ENCODE data around the gene BNIP1. TPM values are rescaled to one million over a fixed set of nuclear protein-coding genes. Genes with fewer than 3 reads are reported as not detected.

Gene BNIP1
- polyA plus RNA-seq, 10 donors, result 10.9 to 13.2 (median 12.4) TPM

DNA sequence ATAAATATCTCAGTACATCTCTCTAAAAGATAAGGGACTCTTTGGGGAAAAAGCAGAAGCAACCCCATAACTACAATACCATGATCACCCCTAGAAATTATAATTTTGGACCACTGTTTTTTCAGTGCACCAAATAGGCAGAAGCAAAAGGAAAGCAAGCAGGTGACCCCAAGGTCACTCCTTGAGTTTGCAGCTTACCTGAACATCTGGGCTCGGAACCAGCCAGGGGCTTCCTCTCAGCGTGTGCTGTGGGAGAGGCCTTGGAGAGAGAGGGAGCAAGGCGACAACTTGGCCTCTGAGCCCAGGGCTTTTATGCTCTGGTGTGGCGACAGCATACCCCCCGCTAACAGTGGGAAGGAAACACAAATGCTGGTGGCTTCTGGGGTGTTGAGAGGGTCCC, 16.8 kb downstream of the BNIP1 start:
- no peak for DNase-seq

DNA sequence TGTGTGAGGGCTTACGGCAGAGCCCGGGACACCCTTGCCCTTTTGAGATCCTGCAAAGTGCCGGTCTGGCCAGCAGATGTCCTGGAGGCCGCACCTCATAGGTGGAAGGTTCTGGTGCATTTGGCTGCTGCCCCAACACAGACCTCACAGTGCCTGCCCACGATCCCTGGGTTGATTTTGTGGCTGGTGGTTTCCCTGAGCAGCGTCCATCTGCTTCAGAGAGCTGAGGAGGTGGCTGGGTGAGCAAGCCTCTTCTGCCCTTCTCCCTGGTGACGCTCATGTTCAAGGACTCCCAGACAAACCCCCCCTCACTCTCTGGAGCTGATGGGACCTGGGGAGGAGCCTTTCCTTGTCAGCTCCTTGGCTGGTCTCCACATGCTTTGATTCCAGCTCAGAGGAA, 18.9 kb downstream of the BNIP1 start:
- no peak for DNase-seq

DNA sequence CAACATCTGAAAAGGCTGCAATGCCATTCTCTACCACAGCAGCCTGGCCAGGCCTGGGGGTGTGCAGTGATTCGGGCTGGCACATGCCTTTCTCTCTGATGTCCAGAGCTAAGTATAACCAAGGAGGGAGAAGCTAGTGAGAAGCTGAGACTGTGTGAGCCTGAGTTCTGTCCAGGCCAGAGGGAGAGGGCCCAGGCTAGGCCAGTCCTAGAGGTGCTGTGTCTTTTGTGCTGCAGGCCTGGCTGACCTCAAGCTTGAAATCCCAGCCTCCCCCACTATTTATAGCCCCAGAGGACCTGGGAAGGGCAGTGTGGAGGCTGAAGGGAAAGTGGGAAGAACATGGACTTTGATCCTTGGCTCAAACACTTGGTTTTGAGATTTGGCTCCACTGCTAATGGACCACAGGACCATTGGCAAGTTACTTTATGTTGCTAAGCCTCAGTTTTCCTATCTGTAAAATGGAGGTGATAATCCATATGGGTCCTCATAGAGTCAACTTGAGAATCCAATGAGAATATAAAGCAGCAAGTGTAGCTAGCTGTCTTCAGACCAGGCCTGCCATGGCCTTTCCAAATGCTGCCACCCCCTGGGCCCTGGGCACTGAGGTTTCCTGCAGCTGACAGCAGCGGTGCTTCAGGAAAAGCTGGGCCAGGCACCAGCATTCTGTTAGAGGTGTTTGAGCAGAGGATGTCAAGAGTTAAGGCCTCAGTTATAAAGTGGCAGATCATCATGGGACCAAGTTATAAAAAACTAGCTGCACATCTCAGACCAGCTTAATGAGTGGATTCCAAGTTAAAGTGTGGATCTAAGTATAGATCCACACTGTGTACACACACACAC, 21.1 kb downstream of the BNIP1 start:
- no peak for DNase-seq

DNA sequence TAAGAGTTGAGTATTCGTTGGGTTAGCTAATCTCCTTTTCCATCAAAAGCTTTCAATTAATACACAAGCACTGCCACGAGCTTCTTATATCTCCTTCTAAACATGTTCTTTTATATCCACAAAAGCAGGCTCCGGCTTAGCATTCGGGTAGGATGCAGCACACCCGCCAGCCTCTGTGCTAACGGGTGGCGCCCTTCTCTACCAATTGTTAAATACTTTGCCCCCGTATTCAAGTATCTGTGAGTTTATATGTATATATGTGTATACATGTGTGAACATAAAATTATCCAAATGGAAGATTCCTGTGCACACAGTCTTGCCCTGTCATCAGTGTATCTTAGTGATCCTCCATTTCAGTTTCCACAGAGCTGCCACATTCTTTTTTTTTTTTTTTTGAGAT, 27.8 kb downstream of the BNIP1 start:
- no peak for DNase-seq

DNA sequence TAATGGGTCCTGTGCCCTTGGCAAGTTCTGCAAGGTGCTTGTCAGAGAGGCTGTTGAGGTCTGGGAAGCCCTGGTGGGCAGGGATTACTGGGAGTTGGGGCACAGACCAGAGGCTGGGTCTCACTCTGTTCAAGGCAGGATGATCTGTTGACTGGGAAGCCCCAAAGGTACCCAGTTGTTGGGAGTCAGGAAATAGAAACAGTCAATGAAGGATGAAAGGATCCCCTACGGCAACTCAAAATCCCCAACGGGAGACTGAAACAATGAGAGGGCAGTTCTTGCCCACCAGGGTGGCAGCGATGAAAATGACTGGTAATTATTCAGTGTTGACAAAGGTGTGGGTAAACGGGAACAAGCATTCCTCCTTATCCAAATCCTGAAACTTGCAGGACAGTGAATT, 31.2 kb downstream of the BNIP1 start:
- no peak for DNase-seq

DNA sequence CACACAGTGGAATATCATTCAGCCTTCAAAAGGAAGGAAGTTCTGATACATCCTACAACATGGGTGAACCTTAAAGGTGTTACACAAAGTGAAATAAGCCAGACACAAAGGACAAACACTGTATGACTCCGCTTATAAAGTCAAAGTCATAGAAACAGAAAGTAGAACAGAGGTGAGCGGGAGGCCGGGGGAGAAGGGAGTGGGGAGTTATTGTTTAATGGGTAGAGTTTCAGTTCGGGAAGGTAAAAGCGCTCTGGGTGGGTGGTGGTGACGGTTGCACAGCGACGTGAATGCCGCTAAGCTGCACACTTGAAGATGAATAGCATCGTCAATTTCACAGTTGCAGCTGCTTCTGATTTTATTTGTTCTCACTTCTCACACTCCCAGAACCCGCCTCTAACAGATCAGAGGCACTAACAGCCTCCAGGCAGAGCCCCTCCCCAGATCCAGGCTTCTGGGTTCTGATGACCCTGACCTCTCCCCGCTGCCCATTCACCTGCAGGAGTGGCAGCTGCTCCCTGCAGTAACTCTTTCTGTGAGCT, 34.1 kb downstream of the BNIP1 start:
- DNase-seq, result no peak

DNA sequence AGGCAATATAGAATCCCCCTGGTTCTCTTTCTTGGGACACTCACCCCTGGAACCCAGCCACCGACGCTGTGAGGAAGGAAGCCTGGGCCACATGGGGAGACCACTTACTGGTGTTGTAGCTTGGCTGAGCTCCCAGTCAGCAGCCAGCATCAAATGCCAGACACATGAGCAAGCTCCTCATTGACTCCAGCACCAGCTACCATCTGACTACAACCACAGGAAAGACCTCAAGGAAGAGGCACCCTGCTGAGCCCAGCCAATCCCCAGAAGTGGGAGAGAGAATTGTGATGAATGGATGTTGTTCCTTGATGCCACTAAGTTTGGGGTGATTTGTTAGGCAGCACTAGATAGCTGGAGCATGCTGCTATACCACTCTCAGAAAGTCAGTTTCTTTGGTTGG, 36.0 kb downstream of the BNIP1 start:
- no peak for DNase-seq

DNA sequence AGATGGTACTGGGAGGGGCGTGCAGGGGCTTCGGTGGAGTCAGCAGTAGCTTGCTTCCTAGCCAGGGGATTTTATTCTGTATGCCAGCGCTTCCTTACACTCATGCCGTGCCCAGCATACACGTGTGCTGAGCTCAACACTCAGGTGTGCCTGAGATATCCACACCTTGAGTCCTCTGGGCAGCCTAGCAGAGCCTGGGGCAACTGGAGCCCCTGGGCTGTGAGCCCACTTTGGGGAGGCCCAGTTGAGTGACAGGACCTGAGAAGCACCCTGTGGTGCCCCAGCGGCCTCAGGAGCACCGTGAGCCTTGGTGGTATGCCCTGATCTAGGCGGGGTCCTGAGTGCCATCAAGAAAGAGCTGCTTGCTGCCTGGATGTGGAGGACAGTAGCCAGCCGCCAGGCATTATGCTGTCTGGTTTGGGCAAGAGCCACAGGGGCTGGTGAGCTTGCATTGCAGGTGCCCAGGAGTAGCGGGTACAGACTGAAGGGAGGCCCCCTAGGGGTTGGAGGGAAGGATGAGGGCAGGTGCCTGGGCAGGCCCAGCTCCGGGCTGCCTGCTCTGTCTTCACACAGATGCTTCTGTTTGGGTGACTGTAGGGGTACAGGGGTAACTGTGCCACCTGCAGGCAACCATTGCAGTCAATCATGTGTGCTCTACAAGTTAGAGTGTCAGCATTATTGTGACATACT, 42.9 kb downstream of the BNIP1 start:
- DNase-seq, result no peak

DNA sequence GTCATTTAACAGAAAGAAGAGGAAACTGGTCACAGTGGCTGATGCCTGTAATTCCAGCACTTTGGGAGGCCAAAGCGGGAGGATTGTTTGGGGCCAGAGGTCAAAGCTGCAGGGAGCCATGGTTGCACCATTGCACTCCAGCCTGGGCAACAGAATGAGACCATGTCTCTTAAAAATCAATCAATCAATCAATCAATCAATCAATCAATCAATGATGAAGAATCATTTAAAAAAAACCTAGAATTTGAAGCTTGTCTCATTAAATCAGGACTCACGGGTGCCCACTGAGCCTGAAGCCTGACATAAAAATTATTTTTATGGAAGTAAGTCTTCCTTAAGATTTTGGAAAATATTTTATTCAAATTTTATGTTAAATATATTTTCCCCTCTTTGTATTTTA, 43.9 kb downstream of the BNIP1 start:
- no peak for DNase-seq

DNA sequence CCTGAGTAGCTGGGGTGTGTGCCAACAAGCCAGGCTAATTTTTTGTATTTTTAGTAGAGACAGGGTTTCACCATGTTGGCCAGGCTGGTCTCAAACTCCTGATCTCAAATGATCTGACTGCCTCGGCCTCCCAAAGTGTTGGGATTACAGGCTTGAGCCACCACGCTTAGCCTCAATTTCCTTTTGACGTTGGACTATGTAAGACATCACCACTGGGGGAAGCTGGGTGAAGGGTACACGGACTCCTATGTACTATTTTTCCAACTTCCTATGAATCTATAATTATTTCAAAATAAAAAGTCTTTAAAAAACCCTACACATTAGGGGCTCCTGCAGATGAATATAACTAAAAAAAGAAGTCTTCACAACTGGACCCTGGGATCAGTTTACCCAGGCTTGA, 46.7 kb downstream of the BNIP1 start:
- no peak for DNase-seq

DNA sequence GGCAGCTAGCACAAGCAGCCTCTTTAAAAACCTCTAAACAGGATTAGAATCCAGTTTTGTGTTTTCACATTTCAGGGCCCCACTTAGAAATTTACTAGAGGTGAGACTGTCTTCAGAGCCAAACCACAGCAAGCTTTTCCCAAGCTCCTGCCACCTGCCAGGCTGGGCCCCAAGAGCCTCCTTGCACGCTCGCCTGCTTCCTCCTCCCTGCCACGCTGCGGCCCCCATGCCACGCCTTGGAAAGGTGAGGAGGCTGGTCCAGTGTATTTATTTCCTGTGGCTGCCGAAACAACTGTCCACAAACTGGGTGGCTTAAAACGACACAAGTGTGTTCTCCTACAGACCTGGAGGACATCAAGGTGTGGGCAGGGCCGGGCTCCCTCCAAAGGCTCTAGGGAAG, 47.2 kb downstream of the BNIP1 start:
- DNase-seq, result no peak

DNA sequence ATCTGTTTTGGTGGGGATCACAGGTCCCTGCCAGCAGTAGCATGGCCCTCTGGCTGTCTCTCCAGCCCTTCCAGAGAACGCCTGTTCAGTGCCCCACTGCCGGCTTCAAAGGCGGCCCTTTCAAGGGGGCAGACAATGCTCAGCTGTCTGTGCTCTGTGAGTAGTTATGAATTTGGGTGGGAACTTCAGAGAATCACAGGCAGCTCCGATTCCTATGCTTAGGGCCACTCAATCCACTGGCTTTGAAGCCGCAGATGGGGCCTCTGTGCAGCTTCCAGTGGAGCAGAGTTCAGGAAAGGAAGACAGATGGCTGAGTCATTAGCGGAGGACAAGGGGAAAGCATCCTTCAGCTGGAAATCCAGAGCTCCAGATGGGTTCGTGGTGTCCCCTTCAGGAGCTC, 48.2 kb downstream of the BNIP1 start:
- DNase-seq, result no peak

DNA sequence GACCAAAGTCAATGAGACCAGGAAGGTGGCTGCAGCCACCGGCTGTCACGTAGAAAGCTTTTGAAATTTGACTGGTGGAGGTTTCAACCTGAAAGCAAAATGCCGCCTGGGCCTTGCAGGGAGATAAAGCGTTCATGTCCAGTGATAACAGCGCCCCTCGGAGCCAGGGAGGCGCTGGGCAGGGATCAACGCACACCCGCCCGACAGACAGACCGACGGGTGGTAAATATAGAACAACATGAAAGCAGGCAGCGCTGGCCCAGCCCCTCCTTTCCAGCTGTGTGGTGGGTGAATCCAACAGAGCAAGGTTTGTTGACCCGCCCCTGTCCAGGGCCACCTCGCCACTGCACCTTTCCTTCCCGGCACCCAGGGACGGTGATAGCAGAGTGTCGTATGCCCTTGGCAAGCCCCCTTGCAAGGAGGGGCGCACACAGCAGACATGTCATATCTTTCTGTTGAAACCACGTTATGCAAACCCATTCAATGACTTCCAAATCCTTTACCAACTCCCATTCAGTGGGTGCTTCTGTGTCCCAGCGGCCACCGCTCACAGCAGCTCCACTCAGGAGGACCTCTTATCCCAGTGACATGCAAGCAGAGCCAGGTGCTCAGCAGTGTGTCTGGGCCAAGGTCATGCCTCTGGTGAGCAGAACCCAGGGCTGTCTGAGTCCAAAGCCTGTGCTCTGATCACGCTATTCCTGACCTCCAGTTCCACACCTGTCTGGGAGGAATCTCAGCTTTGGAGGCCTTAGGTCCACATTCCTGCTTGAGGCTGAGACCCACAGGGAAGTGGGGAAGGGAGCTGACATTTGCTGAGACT, 52.0 kb downstream of the BNIP1 start:
- DNase-seq, result no peak

DNA sequence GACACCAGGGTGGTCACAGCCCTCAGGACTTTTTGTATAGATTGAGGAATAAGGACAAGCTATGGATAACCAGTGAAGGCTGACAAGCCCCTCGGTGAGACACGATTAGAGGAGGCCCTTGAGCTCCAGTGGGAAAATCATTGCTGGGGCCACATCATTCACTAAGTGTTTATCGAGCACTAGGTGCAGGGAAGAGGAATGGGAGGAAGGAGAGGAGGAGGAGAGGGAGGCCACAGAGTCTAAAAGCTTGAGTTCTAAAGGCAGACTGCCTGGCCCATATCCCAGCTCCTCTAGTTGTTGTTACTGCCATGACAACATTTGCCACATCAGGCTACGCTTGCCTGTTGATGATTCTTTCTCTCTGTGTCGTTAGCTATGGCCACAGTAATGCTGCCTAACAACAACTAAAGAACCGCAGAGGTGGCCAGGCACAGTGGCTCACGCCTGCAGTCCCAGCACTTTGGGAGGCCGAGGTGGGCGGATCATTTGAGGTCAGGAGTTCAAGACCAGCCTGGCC, 53.1 kb downstream of the BNIP1 start:
- no peak for DNase-seq

DNA sequence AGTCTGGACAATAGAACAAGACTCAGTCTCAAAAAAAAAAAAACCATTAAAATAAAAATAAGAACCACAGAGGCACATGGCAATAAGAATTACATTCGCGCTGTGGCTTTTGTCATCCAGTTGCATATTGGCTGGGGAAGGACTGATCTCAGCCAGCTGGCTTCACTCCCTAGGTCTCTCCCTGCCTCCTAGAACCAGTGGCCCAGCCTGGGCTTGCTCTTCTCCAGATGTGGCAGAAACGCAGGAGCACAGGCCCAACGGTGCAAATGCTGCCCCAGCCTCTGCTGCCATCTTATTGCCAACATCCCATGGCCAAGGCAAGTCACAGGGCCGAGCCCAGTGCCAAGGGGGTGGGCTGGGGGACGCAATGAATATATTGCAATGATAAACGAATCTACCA, 53.7 kb downstream of the BNIP1 start:
- DNase-seq, result peak in 1 of 3 donors; percentile 2

DNA sequence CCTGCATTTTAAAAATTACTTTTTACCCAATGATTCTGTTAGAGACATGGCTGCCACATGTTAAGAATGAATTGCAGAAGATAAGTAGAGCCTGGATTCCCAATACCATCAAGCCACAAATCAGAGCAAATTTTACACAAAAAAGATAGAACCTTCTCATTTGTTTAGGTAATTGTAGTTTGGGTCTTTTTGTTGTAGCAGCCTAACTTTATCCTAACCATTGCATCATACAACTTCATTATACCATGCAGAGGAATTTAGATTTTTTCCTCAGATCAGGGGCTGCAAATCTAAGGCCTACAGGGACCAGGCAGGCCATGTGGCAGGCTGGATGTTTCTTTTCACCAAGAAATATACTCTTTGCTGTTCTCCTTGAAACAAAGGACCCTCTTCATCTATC, 56.0 kb downstream of the BNIP1 start:
- DNase-seq, result no peak

DNA sequence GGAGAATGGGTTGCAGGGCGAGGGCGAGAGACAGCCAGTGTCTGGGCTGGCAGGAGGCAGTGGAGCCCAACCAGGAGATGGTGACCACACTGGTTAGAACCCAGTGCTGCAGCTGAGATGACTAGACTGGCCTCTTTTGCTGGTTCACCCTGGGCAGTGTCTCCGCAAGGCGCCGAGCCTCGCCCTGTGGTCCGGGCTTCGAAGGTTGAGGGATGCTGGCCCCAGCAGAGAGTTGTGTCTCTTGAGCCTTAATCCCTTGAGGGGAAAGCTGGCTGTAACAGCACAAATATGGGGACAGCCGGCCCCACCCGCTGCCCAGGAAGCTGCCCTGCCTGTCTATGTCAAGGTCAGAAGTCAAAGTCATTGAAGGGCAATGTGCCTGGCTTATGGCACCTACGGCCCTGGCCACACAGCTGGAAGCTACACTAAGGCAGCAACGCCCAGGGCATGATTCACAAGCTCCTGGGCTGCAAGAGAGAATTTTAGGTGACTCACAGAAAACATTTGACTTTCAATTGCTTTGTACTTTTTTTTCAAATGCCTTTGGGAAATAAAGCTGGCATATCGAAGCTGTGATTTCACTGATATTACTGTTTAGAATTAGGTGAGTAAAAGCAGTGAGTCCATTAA, 57.4 kb downstream of the BNIP1 start:
- peak in 1 of 3 donors; percentile 16 for DNase-seq

DNA sequence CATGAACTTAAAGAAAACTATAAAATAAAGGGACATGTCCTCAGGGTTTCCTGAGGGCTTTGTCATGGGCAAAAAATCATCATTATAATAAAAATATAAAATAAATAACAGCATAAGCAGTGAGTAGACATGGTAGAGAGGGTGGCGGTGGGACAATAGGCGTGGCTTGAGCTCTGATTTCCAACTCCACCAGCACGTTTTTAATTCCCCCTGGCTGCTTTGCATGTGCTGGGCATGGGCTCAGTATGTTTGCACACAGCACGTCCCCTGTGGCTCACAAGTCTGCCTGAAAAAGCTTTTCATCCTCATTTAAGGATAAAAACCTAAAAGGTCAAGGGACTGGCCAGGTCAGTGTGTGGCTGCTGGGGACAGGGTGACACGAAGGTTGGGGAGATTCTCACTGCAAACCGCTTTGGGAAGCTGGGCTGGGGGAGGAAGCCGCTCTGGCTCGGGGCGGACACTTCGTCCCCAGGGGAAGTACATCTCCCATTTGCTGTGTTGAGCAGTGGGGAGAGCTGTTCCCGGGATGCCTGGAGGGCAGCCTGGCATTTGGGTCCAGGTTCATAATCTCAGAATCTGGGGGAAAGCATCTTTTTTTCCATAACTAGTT, 58.0 kb downstream of the BNIP1 start:
- DNase-seq, result no peak

DNA sequence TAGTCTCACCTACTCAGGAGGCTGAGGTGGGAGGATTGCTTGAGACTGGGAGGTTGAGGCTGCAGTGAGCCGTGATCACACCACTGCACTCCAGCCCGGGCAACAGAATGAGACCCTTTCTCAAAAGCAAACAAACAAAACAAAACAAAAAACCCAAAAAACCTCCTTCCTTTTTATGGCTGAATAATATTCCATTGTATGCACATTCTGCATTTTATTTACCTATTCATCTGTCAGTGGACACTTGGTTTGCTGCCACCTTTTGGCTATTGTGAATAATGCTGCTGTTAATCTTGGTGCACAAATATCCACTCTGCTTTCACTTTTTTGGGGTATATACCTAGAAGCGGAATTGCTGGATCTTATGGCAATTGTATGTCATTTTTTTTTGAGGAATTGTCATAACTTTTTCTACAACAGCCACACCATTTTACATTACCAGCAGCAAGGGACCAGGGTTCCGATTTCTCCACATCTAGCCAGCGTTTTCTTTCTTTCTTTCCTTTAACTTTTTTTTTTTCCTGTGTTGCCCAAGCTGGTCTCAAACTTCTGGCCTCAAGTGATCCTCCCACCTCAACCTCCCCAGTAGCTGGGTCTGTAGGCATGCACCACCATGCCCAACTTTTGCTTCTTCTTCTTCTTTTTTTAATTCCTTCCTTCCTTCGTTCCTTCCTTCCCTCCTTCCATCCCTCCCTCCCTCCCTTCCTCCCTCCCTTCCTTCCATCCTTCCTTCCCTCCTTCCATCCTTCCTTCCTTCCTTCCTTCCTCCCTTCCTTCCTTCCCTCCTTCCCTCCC, 60.1 kb downstream of the BNIP1 start:
- peak in 1 of 3 donors; percentile 3 for DNase-seq

DNA sequence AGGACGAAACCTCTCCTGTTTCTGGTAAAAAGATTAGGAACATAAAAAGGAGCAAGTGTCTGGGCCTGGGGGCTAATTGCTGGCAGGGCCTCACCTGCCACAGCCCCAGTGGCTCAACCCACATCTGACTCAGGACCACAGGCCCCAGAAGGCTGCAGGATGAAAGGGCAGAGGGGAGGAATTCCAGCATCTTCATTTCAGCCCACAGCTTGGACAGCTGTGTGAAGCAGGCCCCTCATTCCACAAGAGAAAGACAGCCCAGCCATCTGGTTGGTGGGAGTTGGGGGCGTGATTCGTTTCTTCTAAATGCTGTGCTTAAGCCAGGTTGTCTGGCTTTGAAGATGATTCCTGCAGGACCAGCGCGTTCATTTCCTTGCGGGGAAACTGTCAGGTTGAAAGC, 61.6 kb downstream of the BNIP1 start:
- no peak for DNase-seq

Data from muscle of back (tissue), 11 donors.